Measurements from ENCODE around the gene SMC1B.

The SMC1B gene

GRCh38 chr22:45322873-45323525 lies 90.4 kb downstream of the SMC1B start:
- no peak for DNase-seq (ENCODE audit: low read depth in 2 of 2)

DNA sequence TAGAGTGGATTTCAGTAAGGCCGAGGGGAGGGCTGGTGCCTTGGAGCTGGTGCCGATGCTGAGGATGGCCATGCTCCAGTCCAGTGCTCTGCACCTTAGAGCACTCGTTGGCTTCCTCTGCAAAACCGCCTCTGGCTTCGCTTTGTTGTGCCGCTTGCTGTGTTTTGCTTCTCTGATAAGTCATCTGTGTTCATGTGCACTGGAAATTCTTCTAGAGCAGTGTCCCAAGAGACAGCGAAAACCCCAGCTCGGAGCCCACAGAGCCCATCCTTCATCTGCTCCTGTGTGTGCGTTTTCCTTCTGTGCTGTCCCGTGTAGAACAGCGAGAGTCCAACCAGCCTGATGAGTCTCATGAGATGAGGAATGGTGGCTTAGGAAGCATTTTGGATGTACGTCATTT lies 91.6 kb downstream of the SMC1B start:
- no peak for DNase-seq (ENCODE audit: low read depth in 2 of 2)

GRCh38 chr22:45320357-45320976 lies 92.9 kb downstream of the SMC1B start:
- no peak for DNase-seq (ENCODE audit: low read depth in 2 of 2)

DNA sequence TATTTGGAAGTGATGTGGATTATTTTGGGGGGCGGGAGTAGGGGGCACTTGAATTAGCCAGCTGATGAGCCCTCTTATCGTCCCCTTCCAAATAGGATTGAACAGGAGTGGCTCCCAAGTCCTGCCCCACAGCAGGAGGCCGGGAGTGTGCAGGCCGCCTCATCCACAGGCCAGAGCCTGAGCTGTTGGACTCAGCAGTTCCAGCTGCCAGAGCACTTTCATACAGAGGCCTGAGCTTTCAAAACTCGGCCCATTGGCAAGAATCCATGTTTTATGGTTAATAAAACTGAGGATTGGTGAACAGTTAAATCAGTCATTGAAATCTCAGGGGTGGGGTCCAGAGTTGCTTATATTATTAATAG lies 94.1 kb downstream of the SMC1B start:
- DNase-seq (ENCODE audit: low read depth in 2 of 2) = no peak

DNA sequence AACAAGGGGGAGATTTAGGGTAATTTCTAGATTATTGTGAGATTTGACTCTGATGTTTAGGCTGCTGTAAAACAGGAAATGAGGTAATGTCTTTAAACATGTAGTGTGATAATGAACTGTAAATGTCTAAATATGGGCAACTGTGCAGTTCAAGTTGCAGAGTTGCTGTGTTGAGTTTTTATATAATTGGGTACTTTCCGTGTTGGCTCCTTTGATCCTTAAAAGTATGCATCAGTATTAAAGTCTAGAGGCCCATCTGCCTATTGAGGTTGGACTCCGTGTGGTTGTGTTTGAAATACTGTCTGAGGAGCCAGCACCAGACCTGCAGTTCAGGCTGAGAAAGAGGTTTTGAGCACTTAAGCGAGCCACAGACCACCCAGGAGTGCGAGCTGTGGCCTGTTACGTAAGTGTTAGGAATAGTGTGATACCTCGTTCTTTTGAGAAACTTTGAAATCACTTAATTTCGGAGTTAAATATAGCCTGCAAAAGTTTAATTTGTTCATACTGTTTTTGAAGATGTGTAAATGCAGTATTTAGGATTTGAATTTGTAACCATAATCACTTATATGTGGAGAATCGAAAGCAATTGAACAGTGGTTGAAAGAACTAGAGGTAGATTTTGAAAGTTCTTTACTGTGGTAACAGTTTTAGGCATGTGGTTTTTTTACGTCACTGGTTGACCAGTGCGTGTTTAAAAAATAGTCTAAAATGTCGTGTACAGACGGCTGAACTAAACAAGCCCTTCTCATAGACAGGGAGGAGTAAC lies 94.7 kb downstream of the SMC1B start:
- DNase-seq (ENCODE audit: low read depth in 2 of 2) = no peak

- DNase-seq (ENCODE audit: low read depth in 2 of 2) = peak; percentile 71 to 74
These were observed 95.2 kb downstream of the SMC1B start for GRCh38 chr22:45318168-45318557.

DNA sequence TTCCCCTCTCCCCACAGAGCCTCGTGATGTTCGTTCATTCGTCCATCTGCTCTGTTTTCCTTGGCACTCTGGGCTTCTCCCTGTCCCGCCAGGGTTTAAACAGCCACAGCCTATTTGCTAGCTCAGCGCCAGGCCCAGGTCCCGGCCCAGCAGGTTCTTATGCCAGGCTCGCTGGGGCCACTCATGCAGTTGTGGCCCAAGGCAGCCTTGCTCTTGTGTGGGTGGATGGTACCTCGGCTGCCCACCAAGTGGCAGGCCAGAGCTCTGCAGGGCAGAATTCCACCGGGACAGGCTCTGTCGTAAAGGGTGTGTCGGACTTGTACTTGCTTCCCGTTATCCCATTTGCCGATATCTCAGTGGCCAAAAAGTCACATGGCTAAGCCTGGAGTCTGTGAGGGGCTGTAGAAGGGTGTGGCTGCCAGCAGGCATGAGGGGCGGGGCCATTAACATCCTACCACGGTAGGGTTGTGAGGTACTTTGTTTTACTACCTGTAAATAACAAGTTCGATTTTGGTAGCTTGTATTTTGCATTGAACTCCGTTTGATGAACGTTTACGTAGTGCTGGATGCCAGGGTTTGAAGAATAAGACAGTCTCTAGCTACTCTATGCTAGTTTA lies 95.7 kb downstream of the SMC1B start:
- no peak for DNase-seq (ENCODE audit: low read depth in 2 of 2)

DNA sequence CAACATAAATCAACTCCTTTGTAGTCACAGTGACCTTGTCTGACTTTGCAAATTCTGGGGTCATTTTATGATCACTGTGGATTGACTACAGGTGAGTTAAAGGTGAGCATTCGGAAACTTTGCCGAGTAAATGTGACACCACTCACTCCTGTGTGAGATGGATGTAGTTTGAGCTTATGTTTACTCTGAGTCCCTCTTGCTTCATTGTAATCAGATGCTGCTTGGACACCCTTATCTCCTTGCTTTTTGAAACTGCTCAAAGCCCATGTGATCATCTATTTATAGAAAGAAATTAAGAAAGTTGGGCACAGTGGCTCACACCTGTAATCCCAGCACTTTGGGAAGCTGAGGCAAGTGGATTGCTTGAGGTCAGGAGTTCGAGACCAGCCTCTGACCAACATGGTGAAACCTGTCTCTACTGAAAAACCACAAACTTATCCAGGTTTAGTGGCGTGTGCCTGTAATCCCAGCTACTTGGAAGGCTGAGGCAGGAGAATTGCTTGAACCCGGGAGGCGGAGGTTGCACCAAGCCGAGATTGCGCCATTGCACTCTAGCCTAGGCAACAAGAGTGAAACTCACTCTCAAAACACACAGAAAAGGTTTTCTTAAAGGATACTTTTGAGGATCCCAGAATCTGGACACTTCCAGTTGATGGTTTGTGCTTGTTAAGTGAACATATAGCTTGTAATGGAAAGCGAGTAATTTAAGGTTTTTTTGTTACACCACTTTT lies 96.4 kb downstream of the SMC1B start:
- no peak for DNase-seq (ENCODE audit: low read depth in 2 of 2)

GRCh38 chr22:45314786-45315185 lies 98.6 kb downstream of the SMC1B start:
- DNase-seq (ENCODE audit: low read depth in 2 of 2) = no peak

GRCh38 chr22:45314054-45314721 lies 99.2 kb downstream of the SMC1B start:
- DNase-seq (ENCODE audit: low read depth in 2 of 2) = no peak

- DNase-seq (ENCODE audit: low read depth in 2 of 2) = no peak
These were observed 100.5 kb downstream of the SMC1B start for GRCh38 chr22:45312856-45313255.

DNA sequence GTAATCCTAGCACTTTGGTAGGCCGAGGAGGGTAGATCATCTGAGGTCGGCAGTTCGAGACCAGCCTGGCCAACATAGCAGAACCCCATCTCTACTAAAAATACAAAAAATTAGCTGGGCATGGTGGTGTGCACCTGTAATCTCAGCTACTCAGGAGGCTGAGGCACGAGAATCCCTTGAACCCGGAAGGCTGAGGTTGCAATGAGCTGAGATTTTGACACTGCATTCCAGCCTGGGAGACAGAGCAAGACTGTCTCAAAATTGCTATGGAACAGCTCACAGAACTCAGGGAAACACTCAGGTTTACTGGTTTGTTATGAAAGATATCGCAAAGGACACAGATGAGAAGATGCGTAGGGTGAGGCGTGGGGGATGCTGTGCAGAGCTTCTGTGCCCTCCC lies 101.0 kb downstream of the SMC1B start:
- no peak for DNase-seq (ENCODE audit: low read depth in 2 of 2)

DNA sequence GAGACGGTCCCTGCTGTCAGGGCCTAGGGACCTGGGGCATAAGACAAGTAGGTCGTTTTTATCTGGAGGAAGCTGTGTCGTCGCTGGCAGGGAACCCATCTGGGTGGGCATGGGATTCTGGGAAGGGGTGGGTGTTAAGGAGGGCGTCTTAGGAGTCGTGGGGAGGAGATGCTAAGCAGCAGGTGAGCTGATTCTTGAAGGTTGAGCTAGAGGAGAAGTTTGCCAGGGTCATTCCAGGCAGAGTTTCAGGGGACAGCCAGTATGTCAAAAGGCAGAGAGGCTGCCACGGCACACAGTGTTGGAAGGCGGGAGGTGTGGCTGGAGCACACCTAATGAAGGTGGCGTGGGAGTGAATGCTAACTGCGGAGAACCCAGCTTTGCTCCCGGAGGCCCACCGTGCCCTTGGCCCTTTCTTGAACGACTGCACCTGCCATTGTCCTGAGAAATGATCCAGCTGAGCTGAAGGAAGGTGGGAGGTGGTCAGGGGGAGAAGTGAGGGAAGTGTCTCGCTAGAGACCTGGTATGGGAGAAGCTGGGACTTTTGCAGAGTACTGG lies 102.3 kb downstream of the SMC1B start:
- no peak for DNase-seq (ENCODE audit: low read depth in 2 of 2)

DNA sequence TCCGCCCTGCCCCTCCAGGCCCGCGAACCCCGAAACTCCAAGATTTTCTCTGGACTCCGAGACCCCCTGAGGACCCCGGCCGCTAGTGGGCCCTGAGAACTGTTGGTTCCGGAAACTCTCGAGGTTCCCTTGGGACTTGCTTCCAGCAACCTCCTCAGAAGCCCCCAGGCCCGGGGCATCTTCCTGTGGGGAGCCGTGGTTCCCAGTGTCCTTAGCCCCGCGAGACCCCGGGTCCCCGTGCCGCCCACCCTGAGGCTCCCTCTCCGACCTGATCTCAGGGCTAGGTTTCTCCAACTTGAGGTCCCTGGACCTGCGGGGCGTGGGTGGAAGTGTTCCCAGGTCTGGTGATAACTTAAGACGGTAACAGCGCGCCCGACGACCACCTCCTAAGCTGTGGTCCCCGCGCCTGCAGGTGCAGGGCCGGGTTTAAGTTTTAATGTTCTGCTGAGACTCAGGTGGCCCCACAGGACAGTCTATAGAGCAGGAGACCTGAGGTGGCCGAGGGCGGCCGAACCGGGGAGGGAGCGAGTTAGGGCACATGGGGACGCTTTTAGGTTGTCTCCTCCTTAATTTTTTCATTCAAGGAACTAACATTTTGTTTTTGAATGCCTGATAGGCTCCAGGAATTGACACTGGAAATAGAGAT lies 102.9 kb downstream of the SMC1B start:
- DNase-seq (ENCODE audit: low read depth in 2 of 2) = no peak

DNA sequence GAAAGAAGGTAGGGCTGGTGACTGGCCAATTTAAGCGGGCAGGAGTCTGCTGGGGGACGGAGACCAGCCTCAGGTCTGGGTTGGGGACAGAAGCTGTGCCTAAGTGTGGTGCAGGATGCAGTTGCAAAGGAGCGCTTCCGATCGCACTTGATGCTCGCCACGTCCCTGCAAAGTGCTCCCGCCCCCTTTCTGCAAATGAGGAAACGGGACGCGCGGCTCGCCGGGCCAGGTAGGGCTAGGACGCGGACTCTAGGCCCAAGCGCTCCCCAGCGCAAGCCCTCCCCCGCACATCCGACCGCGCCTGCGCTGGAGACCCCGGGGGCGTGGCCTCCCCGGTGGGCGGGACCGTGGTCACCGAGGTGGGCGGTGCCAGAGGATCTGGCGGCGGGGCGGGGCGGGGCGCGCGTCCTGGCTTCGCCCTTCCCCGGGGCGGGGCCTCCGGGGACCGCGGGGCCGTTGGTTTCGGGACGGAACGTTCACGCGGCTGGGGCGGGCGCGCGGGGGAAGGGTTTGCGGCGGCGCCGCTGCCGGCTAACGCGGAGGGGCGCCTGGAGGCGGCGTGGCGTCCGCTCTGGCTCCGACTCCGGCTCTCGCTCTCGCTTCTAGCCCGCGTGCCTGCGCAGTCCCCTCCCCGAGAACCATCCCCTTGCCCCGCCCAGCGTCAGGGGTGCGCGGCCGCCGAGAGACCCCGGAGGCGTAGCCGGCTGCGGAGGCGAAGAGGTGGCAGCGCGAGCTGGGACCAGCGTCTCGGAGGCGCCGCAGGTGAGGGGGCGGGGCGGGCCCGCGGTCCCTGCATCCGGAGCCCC lies 103.8 kb downstream of the SMC1B start, which contains the start of gene FAM118A:
Gene FAM118A, plus strand, starts transcription at position 513 of the 806 bp plus-strand sequence. CDS start 12,446 bp downstream, outside the sequence.
- peak; percentile 91 to 98 for DNase-seq (ENCODE audit: low read depth in 2 of 2)

- no peak for DNase-seq (ENCODE audit: low read depth in 2 of 2)
These were observed 104.4 kb downstream of the SMC1B start for GRCh38 chr22:45308957-45309421.

DNA sequence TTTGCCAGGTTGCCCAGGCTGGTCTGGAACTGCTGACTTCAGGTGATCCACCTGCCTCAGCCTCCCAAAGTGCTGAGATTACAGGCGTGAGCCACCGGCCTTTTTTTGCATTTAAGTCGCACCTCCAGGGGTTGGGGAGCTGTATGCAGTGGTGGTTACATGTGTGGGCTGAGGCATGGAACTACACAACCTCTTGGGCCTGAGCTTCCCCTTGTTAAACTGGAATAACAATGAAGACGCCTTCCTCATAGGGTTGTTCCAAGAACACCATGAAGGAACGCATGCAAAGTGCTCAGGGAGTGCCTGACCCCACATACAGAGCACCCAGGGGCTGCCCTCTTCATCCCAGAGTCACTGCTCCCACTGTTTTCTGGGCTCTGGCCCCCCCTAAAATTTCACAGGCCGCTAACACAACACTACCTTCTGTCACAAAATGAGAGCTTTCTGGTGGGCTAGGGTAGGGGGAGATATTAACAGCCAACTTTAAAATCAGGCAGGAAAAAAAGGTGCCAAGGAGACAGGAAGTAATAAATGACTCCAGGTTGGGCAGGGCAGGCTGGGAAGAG lies 104.9 kb downstream of the SMC1B start:
- DNase-seq (ENCODE audit: low read depth in 2 of 2) = no peak

GRCh38 chr22:45306139-45306538 lies 107.3 kb downstream of the SMC1B start:
- DNase-seq (ENCODE audit: low read depth in 2 of 2) = no peak

DNA sequence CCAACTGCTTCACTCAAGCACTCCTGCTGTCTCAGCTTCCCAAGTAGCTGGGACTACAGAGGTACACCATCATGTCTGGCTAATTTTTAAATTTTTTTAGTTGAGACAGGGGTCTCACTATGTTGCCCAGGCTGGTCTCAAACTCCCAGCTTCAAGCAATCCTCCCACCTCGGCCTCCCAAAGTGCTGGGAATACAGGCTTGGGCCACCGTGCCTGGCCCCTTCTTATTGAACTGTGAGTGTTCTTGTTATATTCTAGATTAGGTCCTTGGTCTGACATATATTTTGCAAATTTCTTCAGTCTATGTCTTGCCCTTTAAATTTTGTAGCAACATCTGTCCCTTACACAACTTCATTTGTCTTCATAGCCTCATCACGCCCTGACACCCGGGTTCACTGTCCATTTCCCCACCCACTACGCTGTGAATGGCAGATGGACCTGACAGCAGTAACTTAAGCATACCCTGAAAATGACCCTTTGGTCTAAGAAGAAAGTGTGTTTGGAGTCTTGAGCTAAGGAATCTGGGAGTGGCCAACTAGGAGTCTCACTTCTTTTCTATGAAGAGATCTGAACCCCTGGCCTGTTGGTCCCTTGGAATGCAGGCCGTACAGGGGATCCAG lies 107.8 kb downstream of the SMC1B start:
- DNase-seq (ENCODE audit: low read depth in 2 of 2) = no peak
